ENCODE data around the gene NOTO.
A peak's percentile ranks its signal among the peaks of the same experiment; 100 is the strongest.

NOTO gene

GRCh38 chr2:73203055-73203681 lies 794 bp downstream of the NOTO start:
- peak; percentile 66 for DNase-seq

- DNase-seq, result no peak
Measured at GRCh38 chr2:73205611-73206010, 3.2 kb downstream of the NOTO start.

- no peak for DNase-seq
Measured at GRCh38 chr2:73208258-73208657, 5.9 kb downstream of the NOTO start.

GRCh38 chr2:73210019-73210418 lies 7.6 kb downstream of the NOTO start:
- no peak for DNase-seq

- no peak for DNase-seq
Measured at GRCh38 chr2:73210696-73211095, 8.3 kb downstream of the NOTO start.

GRCh38 chr2:73212098-73212447 lies 9.7 kb downstream of the NOTO start:
- no peak for DNase-seq

- DNase-seq, result peak; percentile 87
Measured at GRCh38 chr2:73212448-73213176, 10.2 kb downstream of the NOTO start.

GRCh38 chr2:73214120-73215035 lies 12.0 kb downstream of the NOTO start, which contains the start of gene SMYD5:
TSS of gene SMYD5 (plus strand) at chr2:73214245. CDS start at chr2:73214267, 22 bp downstream.
- peak; percentile 93 for DNase-seq

GRCh38 chr2:73215254-73215653 lies 12.9 kb downstream of the NOTO start:
- DNase-seq, result no peak

- no peak for DNase-seq
Measured at GRCh38 chr2:73217160-73217559, 14.8 kb downstream of the NOTO start.

GRCh38 chr2:73217826-73218225 lies 15.5 kb downstream of the NOTO start:
- DNase-seq, result no peak

GRCh38 chr2:73218298-73218697 lies 15.9 kb downstream of the NOTO start:
- DNase-seq, result no peak

GRCh38 chr2:73223821-73224220 lies 21.4 kb downstream of the NOTO start:
- no peak for DNase-seq

- DNase-seq, result no peak
Measured at GRCh38 chr2:73225513-73226360, 23.4 kb downstream of the NOTO start.

GRCh38 chr2:73227086-73227485 lies 24.7 kb downstream of the NOTO start:
- DNase-seq, result no peak

- DNase-seq, result no peak
Measured at GRCh38 chr2:73228631-73229030, 26.3 kb downstream of the NOTO start.

GRCh38 chr2:73232403-73233153 lies 30.2 kb downstream of the NOTO start:
- no peak for DNase-seq

GRCh38 chr2:73233154-73233931 lies 31.0 kb downstream of the NOTO start, which contains the start of gene PRADC1:
TSS of gene PRADC1 (minus strand) at chr2:73233239. CDS start at chr2:73233160, 79 bp downstream.
- peak; percentile 100 for DNase-seq

GRCh38 chr2:73233932-73234832 lies 31.8 kb downstream of the NOTO start, which contains the start of gene CCT7:
TSS of gene CCT7 (plus strand) at chr2:73234308. CDS start at chr2:73234379, 71 bp downstream.
- DNase-seq, result peak; percentile 94

Measured in islet precursor cell (in vitro differentiated cells).